Uterus (tissue), 2 donors: ENCODE measurements around the gene BICD2.

ENCODE experiments used
- POLR2A ChIP-seq, 2 donors: fragments of 450-650 bp; IDR thresholded peaks; one replicate each; pipeline ENCODE4 v1.6.1; 2016; ENCODE audit warnings: antibody characterized with exemption in 2 of 2, mild to moderate bottlenecking in 1 of 2, moderate library complexity in 1 of 2
- TF ChIP-seq, protein P1 (sequence below), 4 experiments: fragments of 200-600 bp in 2 of 4; fragments of 450-650 bp in 2 of 4; sonication (generic) in 2 of 4; IDR thresholded peaks; one replicate each; pipeline ENCODE4 v1.5.1; 2016 to 2019; ENCODE audit warnings: antibody characterized with exemption in 4 of 4, mild to moderate bottlenecking in 2 of 4, moderate library complexity in 1 of 4

DNA sequence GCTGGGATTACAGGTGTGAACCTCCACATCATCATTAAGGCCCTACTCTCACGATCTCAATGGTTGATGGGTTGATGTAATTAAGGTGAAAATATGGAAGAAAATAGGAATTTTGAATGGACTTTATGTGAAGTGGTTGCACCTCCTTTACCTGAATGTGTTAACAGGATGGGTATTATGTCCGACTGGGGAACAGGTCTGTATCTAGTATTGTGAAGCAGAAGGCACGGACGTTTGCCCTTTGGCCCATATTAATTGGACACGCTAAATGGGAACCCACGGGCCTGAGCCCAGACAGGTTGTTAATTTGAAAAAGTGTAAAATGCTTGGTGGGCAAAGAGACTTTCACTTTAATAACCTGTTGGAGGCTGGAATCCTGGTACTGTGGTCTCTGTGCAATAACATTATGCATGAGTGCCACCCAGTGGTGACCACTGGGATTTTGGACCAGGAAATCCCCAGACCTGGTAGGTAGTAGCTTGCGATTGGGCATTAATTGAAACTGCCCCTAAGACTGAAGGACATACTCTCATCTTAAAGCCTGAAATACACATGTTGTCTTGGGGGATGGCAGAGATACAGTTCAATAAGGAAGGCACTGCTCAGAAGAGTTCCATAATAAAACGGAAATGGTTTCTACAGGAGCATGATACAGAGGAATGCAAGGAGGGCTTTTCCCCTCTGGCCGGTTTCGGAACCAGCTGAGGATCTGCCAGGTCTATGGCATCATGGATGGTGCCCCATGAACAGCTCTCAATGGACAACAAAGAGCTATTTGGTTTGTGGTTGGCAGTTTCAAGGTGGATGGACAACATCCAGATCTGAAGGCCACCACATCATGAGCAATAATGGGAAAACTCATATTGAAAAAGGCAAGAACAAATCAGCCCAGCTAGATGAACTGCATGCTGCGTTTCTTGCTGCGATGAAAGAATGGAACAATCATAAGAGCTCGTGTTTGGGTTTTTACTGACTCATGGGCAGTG, 26.2 kb upstream of the BICD2 start:
- TF ChIP-seq, protein P1, sequence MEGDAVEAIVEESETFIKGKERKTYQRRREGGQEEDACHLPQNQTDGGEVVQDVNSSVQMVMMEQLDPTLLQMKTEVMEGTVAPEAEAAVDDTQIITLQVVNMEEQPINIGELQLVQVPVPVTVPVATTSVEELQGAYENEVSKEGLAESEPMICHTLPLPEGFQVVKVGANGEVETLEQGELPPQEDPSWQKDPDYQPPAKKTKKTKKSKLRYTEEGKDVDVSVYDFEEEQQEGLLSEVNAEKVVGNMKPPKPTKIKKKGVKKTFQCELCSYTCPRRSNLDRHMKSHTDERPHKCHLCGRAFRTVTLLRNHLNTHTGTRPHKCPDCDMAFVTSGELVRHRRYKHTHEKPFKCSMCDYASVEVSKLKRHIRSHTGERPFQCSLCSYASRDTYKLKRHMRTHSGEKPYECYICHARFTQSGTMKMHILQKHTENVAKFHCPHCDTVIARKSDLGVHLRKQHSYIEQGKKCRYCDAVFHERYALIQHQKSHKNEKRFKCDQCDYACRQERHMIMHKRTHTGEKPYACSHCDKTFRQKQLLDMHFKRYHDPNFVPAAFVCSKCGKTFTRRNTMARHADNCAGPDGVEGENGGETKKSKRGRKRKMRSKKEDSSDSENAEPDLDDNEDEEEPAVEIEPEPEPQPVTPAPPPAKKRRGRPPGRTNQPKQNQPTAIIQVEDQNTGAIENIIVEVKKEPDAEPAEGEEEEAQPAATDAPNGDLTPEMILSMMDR (IDR thresholded peaks at IDR 0.05), result peak; percentile 81 to 90 (median 85)
- no peak for TF ChIP-seq POLR2A (IDR thresholded peaks at IDR 0.05)
